VCaP (cell line): ENCODE results near the gene PPFIBP2.

Experiments used
- H3K27ac ChIP-seq: fragments of 450-650 bp; 2 replicates; pipeline ENCODE4 v1.5.1; 2017
- CTCF ChIP-seq: fragments of 450-650 bp; conservative IDR thresholded peaks from 2 replicates; pipeline ENCODE4 v1.5.1; 2017; ENCODE audit warnings: mild to moderate bottlenecking, moderate library complexity

Gene PPFIBP2

GRCh38 chr11:7590529-7590928 is 76.7 kb downstream of the PPFIBP2 start:
- TF ChIP-seq CTCF: no peak
- no peak overlapping the region for H3K27ac ChIP-seq

- no peak overlapping the region for H3K27ac ChIP-seq
- no peak for TF ChIP-seq CTCF
These were observed 77.5 kb downstream of the PPFIBP2 start for GRCh38 chr11:7591107-7591894.

- H3K27ac ChIP-seq: no peak overlapping the region
- TF ChIP-seq CTCF: no peak
These were observed 78.2 kb downstream of the PPFIBP2 start for GRCh38 chr11:7591987-7592386.

GRCh38 chr11:7592711-7593110 is 78.9 kb downstream of the PPFIBP2 start:
- no peak overlapping the region for H3K27ac ChIP-seq
- TF ChIP-seq CTCF: no peak

GRCh38 chr11:7593481-7593880 is 79.7 kb downstream of the PPFIBP2 start:
- TF ChIP-seq CTCF: no peak
- no peak overlapping the region for H3K27ac ChIP-seq

GRCh38 chr11:7595016-7595866 is 81.4 kb downstream of the PPFIBP2 start:
- H3K27ac ChIP-seq: peak overlapping the region; percentile 97
- no peak for TF ChIP-seq CTCF

- H3K27ac ChIP-seq: peak overlapping the region; percentile 97
- TF ChIP-seq CTCF: no peak
These were observed 82.2 kb downstream of the PPFIBP2 start for GRCh38 chr11:7595951-7596350.
